HT-29 (cell line): ENCODE measurements around the gene XRN1. TPM values are rescaled to one million over a fixed set of nuclear protein-coding genes. Genes with fewer than 3 reads are reported as not detected.
"Not testable (repeated sequence)": the region's sequence is repeated elsewhere in the genome, so short reads cannot be mapped to it uniquely, and the experiment has no call there.

Source experiments
- DNase-seq: peaks from one replicate; pipeline ENCODE4 v3.0.0-alpha.2; 2015; ENCODE audit warnings: low spot score
- total RNA-seq: library from RNA; depleted of rRNA; stranded (reverse); fragments of >200 nt; shearing (Covaris generic); gene quantifications from 2 replicates; pipeline ENCODE4 v1.2.3, GENCODE V29; 2014

XRN1 gene
- total RNA-seq, 1 experiment from 2014 or later = 8.1 TPM

DNA sequence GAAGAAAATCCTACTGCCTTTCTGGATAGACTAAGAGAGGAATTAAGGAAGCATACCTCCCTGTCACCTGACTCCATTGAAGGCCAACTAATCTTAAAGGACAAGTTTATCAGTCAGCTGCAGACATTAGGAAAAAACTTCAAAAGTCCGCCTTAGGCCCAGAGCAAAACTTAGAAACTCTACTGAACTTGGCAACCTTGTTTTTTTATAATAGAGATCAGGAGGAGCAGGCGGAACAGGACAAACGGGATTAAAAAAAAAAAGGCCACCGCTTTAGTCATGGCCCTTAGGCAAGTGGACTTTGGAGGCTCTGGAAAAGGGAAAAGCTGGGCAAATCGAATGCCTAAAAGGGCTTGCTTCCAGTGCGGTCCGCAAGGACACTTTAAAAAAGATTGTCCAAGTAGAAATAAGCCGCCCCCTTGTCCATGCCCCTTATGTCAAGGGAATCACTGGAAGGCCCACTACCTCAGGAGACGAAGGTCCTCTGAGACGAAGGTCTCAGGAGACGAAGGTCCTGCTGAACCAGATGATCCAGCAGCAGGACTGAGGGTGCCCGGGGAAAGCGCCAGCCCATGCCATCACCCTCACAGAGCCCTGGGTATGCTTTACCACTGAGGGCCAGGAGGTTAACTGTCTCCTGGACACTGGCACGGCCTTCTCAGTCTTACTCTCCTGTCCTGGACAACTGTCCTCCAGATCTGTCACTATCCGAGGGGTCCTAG, 8.2 kb downstream of the XRN1 start:
- DNase-seq = not testable (repeated sequence)

DNA sequence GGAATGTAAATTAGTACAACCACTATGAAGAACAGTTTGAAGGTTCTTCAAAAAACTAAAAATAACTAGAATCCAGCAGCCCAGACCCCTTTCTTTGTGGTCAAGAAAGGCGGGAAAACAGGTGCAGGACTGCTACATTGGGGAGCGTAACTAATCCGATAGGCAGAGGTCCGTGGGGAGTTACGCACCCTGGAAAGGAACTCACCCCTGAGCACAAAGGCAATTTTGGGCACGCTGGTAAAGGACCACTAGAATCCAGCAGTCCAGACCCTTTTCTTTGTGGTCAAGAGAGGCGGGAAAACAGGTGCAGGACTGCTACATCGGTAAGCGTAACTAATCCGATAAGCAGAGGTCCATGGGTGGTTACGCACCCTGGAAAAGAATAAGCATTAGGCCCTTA, 9.7 kb downstream of the XRN1 start:
- not testable (repeated sequence) for DNase-seq

DNA sequence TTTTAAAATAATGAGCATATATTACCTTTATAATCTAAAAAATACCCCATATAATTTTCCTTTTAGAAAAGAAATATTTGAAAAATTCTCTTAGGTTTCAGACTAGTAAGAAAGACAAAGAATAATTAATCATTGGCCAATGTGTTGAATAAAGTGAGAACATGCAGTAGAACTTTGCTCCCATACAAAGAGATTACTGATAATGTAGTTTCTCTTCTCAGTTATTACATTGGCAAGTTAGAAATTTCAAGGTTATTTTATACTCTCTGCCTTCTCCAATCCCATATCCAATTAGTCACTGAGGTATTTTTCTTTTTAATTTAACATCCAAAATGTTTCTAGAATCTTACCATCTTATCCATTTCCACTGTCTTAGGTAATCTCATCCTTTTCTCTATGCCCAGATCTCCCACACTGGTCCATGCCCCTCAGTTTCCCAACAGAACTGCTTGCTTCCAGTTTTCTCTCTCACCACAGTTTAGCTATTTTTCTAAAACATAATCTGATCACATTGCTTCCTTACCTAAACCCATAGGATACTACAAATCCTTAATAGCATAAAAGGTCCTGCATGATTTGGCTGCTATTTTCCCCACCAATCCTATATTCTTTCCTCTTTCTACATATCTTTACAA, 10.8 kb downstream of the XRN1 start:
- no peak for DNase-seq

GRCh38 chr3:142434503-142434902, 13.3 kb downstream of the XRN1 start:
- DNase-seq = no peak

DNA sequence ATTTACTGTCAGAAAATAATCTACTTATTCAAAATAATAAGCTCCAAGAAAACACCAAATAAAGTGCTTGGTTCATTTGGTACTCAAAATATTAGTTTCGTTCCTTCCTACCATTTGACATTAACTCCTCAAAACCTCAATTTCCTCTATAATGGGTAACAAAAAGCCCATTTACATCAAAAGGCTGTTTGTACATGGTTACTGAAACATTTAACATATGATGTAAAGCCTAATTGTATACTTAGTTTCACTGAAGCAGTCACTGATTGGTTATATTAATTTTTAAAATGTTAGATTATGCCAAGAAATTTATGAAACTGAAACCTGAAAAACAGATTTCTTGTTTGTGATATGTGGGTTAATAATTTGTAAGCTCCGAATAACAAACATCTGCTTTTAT, 14.7 kb downstream of the XRN1 start:
- DNase-seq = no peak

DNA sequence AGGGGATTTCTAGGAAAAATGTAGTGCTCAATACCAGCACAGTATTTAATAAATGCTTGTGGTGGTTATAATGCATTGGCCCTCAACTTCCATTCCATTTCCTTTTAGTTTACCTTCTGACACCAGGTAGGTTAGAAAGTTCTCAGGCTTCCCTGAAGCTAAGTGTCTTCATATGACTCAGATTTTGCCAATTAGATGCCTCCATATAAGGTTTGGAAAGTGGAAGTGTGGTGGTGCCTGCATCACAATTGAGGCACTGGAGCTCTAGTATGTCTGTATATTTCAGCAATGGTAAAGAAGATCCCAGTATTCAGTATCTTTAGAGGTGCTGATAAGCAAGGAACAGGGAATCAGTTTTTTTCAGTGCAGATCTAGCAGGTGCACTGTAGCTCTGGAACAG, 18.3 kb downstream of the XRN1 start:
- DNase-seq = no peak

DNA sequence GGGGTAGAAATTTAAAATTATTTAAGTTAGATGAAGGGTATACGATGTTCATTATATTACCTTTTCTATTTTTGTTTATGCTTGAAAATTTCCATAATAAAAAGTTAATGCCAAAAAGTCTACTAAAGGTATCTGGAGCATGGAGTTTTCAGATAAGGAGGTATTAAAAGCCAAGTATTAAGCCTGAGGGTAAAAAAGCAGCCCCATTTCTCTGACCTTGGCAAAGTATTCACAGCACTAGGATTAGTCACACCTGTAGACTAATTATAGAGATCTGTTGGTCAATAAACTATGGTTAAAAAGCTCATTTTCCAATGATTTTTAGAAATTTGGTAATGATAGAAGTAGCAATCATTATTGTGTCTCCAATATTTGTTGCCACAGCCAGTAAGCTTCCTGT, 23.1 kb downstream of the XRN1 start:
- no peak for DNase-seq

DNA sequence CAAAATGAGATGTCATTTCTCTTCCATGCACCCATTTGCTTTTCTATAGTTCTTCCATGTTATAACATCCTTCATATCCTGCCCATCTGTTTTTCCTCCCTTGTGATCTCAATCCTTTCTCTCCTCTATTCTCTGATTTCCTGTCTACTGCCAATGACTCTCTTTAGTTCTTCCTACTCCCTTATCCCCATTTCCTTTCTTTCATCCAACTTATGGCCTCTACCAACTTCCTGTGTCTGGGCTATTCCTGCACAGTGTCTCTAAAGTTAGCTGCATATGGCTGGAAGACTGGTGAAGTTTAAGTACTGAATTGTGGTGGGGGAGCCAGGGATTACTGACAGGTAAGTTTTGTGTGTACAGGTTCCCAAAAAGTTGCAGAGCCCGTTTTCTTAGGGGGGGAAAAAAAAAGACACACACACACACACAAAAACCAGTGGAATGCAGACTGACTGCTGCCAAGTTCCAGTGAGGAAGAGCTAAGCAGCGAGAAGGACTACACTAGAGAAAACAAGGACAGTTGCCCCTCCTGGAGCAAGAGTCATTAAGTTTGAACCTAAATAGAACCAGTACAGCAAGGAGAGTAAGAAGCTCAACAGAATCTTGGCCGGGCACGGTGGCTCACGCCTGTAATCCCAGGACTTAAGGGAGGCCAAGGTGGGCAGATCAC, 28.8 kb downstream of the XRN1 start:
- DNase-seq = no peak

- DNase-seq = no peak
Observed at GRCh38 chr3:142417302-142417701, 30.5 kb downstream of the XRN1 start.

DNA sequence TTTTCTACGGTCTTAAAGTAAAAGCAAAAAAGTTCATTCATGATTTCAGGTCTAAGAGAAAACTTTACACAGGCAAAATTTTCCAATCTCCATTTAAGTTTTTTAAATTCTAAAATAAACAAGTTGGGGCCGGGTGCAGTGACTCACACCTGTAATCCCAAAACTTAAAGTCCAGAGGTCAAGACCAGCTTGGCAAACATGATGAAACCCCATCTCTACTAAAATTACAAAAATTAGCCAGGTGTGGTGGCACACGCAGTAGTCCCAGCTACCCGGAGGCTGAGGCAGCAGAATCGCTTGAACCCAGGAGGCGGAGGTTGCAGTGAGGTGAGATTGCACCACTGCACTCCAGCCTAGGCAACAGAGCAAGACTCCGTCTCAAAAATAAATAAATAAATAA, 47.3 kb downstream of the XRN1 start:
- not testable (repeated sequence) for DNase-seq

DNA sequence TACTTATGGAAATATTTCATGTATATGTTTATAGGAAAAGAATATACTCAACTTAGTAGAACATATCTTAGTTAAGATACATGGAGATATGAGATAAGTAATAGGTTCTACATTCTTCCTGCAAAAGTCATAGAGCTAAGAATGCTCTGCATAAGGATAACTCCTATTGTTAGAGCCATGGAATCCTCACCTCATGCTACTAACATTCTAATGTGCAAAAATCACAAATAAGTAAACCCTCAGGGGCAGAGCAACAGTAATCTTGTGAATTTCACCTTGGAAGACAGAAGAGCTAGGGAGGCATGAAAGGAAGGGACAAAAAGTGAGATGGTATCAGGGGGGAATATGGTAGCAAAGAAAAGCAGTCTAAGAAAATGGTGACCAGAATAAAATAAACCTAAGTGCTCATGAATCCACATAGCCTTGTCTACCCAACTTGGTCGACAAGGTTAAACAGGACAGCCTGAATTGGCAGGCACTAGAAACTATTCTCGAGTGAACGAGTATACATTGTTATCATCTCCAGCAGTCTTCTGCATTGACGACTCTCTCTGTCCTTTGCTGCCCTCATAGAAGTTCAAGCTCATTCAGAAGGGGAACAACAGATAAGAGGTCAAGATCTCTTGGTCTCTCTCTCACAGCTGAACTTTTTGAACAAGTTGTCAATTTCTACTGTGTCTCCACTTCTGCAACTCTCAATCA, 52.8 kb downstream of the XRN1 start:
- DNase-seq = no peak

DNA sequence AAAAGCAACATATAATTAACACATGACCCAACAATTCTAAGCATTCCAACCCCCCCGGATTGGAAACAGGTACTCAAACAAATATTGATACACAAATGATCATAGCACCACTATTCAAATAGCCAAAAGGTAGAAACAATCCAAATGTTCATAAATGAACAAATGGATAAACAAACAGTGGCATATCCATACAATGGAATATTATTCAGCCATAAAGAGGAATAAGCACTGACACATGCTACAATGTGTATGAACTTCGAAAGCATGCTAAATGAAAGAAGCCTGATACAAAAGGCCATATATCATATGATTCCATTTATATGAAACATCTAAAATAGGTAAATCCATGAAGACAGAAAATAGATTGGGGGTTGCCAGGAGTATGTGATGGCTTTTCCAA, 62.8 kb downstream of the XRN1 start:
- no peak for DNase-seq

DNA sequence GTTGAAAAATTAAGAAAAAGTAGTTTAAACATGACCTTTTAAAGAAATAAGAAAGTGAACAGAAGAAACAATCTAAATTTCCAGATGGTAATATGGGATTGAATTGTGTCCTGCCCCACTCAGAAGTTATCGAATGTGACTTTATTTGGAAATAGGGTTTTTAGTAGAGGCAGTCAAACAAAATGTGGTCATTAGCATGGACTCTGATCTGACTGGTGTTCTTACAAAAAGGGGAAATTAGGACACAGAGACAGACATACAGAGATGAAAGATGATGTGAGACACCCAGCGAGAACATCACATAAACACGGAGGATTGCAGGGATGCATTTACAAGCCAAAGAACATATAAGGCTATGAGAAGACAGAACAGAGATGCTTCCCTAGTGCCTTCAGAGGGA, 73.2 kb downstream of the XRN1 start:
- DNase-seq = no peak

- not testable (repeated sequence) for DNase-seq
Observed at GRCh38 chr3:142369576-142369975, 78.3 kb downstream of the XRN1 start.

- peak; percentile 62 for DNase-seq
Observed at GRCh38 chr3:142366434-142366833, 81.4 kb downstream of the XRN1 start.

- no peak for DNase-seq
Observed at GRCh38 chr3:142363936-142364467, 83.8 kb downstream of the XRN1 start.

DNA sequence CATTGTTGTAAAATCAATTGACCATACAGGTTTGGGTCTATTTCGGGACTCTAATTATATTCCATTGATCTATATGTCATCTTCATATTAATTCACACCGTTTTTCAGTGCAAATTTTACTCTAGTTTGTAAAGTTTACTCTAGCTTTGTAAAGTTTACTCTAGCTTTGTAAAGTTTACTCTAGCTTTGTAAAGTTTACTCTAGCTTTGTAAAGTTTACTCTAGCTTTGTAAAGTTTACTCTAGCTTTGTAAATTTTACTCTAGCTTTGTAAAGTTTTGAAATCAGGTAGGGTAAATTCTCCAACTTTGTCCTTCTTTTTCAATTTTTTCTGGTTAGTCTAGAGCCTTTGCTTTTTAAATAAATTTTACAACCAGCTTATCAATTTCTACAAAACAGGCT, 84.4 kb downstream of the XRN1 start:
- DNase-seq = not testable (repeated sequence)

DNA sequence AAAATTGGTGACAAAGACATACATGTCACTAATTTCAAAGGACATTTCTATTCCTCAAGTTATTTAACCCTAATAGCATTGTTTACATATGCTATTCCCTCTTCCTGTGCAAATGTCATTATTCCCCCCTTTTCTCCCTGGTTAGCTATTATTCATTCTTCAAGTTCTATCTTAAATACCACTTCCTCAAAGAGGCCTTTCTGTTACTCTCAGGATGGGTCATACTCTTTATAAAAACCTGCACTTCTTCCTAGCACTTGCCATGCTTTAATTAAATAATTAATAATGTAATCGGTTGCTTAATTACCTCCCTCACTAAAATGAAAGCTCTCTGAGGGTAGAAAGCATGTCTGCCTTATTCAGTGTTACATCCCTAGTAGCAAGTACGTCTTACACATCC, 88.5 kb downstream of the XRN1 start:
- no peak for DNase-seq

DNA sequence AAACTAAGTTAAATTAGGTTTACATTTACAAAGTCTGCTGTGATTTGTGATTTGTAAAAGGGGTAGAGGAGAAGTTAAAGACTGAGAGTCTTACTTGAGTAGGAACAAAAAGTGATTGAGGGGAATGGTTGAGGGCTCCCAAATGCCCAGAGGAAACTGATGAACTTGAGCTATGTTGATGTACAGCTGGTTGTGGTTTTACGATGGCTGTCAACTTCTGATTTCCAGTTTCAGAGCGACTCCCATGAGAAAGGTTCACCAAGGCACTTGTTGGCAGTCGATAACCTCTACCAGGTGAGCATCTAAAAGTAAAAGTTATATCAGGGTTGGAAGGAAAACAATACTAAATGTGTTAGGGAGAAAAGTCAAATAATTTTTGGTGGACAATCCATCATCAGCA, 91.0 kb downstream of the XRN1 start:
- no peak for DNase-seq

DNA sequence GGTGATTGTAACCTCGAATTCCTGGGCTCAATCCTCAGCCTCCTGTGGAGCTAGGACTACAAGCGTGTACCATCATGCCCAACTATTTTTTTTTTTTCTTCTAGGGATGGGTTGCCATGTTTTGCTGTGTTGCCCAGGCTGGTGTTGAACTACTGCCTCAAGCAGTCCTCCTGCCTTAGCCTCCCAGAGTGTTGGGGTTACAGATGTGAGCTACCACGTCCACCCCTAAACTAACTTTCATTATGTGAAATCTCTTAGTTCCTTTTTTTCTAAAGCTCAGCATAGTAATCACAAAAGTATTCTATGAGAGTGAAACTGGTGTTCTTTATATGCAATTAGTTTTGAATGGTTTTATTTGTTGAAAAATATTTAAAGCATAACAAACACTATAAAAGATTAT, 92.1 kb downstream of the XRN1 start:
- no peak for DNase-seq

DNA sequence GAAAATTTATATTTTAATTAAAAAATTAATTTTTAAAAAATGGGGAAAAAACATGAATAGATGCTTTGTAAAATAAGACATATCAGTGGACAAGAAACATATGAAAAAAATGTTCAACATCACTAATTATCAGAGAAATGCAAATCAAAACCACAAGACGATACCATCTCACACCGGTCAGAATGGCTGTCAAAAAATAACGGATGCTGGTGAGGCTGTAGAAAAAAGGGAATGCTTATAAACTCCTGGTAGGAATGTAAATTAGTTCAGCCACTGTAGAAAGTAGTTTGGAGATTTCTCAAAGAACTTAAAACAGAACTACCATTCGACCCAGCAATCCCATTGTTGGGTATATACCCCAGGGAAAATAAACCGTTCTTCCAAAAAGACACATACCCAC, 93.8 kb downstream of the XRN1 start:
- no peak for DNase-seq

DNA sequence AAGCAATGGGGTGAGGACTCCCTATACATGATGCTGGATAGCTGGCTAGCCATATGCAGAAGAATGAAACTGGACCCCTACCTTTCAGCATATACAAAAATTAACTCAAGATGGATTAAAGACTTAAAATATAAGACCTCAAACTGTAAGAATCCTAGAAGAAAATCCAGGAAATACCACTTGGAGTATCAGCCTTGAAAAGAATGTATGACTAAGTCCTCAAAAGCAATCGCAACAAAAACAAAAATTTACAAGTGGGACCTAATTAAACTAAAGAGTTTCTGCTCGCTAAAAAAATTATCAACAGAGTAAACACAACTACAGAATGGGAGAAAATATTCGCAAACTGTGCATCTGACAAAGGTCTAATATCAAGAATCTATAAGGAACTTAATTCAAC, 94.3 kb downstream of the XRN1 start:
- DNase-seq = no peak
